IPS-NIHi7 (cell line): ENCODE measurements around the gene FOLR1.

Experiments
- DNase-seq: peaks from one replicate; pipeline ENCODE4 v3.0.0; 2012; ENCODE audit warnings: mixed read lengths; ENCODE audit errors: extremely low spot score

FOLR1 gene

DNA sequence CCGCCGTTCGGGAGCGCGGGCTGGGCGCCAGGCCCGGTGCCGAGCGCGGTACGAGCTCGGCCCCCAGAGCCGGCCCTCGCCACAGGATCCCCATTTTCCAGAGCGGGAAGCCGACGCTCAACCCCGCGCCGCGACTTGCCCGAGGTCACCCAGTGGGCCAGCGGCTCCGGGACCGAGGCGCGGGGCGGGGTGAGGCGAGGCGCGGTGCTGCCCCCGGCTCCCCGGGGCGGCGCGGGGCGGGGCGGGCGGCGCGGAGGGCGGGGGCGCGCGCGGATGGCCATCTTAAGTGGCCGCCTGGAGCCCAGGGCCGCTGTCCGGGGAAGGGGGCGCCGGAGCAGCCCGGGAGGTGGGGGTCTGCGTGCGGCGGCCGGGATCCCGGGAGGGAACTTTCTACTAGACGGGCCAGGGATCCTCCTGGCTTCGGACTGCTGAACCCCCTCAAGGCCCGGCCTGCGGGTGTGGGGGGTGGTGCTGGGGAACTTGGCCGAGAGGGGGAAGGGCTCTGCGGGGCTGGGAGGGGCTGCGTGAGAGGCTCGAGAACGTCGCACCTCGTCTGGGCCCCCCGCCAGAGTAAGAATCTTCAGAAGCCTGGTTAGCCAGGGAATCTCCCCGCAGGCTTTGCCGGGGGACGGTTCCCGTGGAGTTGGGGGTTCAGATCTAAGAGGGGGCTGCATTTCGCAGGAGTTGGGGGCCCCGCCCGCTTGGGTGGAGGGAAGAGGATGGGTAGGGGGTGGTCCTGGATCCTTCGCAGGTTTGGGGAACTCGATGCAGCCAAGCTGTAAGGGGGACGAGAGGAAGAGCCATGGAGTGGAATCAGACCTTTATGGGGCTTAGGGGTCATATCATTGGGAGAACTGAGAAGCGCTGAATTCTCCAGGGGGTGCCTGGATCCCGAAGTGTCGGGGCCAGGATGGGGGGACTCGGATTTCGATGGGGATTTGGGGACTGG, 31.9 kb downstream of the FOLR1 start:
- DNase-seq: no peak

- no peak for DNase-seq
These were observed 32.8 kb downstream of the FOLR1 start, which contains the start of gene INPPL1 for GRCh38 chr11:72224564-72225410. Gene INPPL1, plus strand, starts transcription at chr11:72224767. Its CDS starts 218 bp downstream, at chr11:72224985.

- DNase-seq: no peak
These were observed 33.5 kb downstream of the FOLR1 start for GRCh38 chr11:72225411-72225951.

- DNase-seq: no peak
These were observed 34.8 kb downstream of the FOLR1 start for GRCh38 chr11:72226701-72227100.

DNA sequence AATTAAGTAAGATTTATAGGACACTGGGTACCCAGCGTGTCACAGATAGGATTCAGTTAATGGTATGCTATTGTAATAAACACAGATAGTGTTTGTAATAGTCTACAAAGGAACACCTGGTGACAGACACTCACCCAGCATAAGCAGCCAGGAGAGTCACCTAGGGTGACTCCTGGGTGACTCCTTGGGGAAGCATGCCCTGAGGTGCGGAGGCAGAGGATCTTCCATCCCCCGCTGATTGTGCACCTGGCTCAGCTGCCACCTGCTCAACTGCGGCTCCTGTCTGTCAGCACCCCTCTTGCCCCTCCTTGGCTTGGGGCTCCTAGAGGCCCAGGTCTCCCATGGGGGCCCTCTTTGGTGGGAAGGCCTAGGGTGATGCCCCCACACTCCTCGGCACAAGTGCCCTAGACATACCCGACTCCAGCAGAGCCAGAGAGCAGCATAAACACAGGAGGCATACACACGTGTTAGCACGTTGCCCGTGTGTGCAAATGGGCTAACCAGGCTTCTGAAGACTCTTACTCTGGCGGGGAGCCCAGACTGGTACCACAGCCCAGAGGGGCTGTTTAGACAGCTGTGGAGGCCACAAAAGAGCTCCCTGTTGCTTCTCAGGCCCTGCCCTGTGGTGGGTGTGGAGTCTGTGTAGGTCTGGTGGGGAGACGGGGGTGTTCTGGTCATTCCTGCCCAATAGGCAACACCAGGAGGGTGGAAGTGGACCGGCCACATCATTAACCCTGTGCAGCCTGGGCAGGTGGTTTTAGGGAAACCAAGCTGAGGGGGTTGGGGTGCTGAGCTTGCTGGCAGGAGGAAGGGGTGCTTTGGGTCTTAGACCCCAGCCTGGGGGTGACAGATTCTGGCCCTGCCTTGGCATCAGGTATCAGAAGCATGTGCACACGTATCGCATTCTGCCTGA, 35.6 kb downstream of the FOLR1 start:
- DNase-seq: no peak

GRCh38 chr11:72228229-72228843, 36.4 kb downstream of the FOLR1 start:
- no peak for DNase-seq

DNA sequence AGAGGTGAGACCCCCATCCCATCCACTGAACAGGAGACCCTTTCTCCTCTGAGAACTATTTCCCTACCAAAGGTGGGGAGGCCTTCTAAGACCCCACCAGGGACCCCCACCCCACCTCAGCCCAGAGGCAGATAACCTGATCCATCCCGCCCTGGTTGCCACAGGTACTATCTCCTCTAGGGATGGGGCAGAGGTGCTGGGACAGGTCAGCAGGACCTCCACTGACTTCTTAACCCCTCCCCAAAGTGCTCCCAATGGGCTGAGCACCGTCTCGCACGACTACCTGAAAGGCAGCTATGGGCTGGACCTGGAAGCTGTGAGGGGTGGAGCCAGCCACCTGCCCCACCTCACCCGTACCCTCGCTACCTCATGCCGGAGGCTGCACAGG, 36.9 kb downstream of the FOLR1 start:
- DNase-seq: no peak

GRCh38 chr11:72229336-72229924, 37.5 kb downstream of the FOLR1 start:
- no peak for DNase-seq

GRCh38 chr11:72229925-72230763, 38.2 kb downstream of the FOLR1 start:
- DNase-seq: no peak

DNA sequence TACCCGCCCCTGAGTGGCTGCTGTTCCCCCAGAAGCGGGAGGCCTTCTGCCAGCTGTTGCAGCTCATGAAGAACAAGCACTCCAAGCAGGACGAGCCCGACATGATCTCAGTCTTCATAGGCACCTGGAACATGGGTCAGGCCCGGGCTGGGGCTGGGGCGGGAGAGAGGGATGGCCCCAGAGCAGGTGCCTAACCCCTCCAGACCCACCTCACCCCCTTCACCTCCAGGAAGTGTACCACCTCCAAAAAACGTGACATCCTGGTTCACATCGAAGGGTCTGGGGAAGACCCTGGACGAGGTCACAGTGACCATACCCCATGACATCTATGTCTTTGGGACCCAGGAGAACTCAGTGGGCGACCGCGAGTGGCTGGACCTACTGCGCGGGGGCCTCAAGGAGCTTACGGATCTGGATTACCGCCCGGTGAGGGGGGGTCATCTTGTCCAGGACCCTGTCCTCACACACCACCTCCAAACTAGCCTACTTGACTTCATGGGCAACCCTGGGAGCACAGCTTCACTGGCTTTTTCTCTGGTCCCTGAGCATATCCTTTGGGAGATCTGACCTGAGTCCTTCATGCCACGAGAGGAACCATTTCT, 38.9 kb downstream of the FOLR1 start:
- DNase-seq: no peak

GRCh38 chr11:72231396-72232259, 39.7 kb downstream of the FOLR1 start:
- no peak for DNase-seq

DNA sequence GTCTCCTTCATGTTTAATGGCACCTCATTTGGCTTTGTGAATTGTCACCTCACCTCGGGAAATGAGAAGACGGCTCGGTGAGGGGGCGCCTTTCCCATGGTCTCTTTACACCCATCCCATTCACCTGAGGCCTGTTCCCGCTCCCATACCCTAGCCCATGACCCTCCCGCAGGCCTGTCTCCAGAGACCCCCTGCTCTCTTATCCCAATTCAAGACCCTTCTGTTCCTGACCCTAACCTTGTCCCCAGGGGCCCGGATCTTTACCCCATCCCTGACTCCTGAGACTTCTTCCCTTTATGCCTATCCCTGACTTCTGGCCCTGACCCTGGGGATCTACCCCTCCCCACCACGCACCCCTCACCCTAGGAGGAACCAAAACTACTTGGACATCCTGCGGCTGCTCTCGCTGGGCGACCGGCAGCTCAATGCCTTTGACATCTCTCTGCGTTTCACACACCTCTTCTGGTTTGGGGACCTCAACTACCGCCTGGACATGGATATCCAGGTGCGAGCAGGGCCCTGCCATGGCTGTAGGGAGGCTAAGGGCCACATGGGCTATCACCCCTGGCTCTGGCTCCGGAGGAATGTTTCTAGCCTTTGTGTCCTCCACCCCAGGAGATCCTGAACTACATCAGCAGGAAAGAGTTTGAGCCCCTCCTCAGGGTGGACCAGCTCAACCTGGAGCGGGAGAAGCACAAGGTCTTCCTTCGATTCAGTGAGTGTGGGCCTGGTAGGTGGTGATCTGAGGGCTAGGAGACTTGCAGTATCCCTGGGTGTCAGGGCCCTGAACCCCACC, 40.5 kb downstream of the FOLR1 start:
- no peak for DNase-seq

DNA sequence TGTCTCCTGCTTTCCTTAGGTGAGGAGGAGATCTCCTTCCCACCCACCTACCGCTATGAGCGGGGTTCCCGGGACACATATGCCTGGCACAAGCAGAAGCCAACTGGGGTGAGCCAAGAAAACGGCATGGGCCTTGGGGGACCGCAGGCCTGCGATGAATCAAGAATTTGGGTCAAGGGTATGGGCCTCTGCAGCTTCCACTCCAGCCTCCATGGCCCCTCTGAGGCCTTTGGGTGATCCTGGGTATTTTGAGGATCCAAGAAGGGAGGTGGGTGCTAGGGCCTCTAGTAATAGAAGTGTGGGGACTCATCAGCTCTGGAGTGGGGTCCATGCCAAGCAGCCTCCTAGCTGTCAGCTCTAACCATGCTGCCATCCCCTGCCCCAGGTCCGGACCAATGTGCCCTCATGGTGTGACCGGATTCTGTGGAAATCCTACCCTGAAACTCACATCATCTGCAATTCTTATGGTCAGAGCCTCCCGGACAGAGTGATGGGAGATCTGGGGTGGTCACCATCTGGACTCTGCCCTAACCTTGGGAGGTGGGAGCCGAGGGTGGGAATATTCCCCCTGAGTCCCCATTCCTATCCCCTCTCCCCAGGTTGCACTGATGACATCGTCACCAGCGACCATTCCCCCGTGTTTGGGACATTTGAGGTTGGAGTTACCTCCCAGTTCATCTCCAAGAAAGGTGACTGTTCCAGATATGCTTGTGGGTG, 41.3 kb downstream of the FOLR1 start:
- DNase-seq: no peak

DNA sequence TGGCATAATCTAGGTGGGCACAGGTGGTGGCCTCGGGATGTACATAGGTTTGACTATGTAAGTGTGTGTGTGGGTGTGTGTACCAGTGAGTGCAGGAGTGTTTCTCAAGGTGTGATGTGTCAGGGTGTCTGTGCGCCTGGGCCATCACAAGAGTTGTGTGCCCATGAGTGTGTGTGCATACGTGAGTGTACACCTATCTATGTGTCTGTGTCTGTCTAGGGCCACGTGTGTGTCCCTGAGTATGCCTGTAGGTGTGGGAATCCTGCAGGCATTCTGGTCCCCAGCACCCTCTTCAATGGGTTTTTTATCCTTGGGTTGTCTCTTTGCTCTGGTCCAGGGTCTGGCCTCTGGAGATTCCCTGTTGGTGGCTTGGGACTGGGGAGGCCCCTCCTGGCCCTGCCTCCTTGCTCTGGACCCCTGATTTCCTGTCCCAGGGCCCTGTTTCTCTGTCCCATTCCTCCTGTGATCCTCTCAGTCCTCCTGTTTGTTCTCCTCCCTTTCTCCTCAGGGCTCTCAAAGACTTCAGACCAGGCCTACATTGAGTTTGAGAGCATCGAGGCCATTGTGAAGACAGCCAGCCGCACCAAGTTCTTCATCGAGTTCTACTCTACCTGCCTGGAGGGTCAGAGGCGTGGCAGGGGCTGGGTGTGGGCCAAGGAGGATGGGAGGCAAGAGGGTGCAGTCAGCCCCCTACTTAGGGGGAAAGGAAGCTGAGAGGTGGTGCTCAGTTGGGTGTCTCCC, 42.0 kb downstream of the FOLR1 start:
- no peak for DNase-seq

DNA sequence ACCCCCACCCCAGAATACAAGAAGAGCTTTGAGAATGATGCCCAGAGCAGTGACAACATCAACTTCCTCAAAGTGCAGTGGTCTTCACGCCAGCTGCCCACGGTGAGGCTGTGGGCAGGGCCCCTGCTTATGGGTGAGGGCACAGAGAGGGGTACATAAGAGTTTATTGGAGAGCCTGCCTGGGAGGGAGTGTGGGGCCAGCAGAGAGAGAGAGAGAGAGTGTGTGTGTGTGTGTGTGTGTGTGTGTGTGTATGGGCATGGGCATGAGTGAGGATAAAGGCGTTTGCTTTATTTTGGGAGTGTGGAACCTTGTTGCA, 42.5 kb downstream of the FOLR1 start:
- no peak for DNase-seq

GRCh38 chr11:72234920-72235319, 43.0 kb downstream of the FOLR1 start:
- DNase-seq: no peak
